Endothelial cell of umbilical vein (primary cell): ENCODE measurements around the gene CCL17. TPM values are rescaled to one million over a fixed set of nuclear protein-coding genes. Genes with fewer than 3 reads are reported as not detected.

Source experiments
- BruUV-seq: library from RNA; stranded (reverse); fragments of 400-500 nt; replicated peaks from 2 replicates; lab custom pipeline; 2021; lab: Mats Ljungman, UMichigan
- CTCF ChIA-PET: fragments of 300-600, 350-600 bp; sonication (Branson Sonifier 250); formaldehyde crosslinking; loops from one replicate; lab custom pipeline; 2021; ENCODE audit warnings: antibody characterized with exemption, inconsistent platforms; lab: Charles Lee
- POLR2A ChIA-PET: fragments of 300-600, 350-600 bp; sonication (Branson Sonifier 250); formaldehyde crosslinking; loops from one replicate; lab custom pipeline; 2021; ENCODE audit warnings: antibody characterized with exemption, inconsistent platforms; lab: Charles Lee
- DNase-seq: peaks from one replicate; pipeline ENCODE4 v3.0.0-alpha.2; 2011; ENCODE audit warnings: low read depth, low spot score
- FAIRE-seq: peaks from 2 replicates; lab custom pipeline; 2011; peaks lifted over from hg19 to GRCh38; lab: Jason Lieb, UNC
- H2AFZ ChIP-seq: 2 replicates; pipeline ENCODE4 v1.6.0; 2012; ENCODE audit warnings: low read depth, low read length, control low read depth, inconsistent platforms
- H3K27ac ChIP-seq: 2 replicates; pipeline ENCODE4 v1.5.1; 2011; ENCODE audit warnings: low read depth, mild to moderate bottlenecking, control low read depth, low read length, moderate library complexity; ENCODE audit not compliant: insufficient read depth
- H3K27me3 ChIP-seq, 2 experiments: 2 replicates each; pipeline versions ENCODE4 v1.6.0 to v1.6.1; 2011; ENCODE audit warnings: low read length in 2 of 2, mixed read lengths in 1 of 2; ENCODE audit not compliant: control insufficient read depth in 2 of 2, insufficient read depth in 2 of 2
- H3K36me3 ChIP-seq, 2 experiments: 2 replicates in 1 of 2; 3 replicates in 1 of 2; pipeline ENCODE4 v1.5.1; 2011; ENCODE audit warnings: low read length in 2 of 2, mild to moderate bottlenecking in 1 of 2, moderate library complexity in 1 of 2; ENCODE audit not compliant: control insufficient read depth in 2 of 2, insufficient read depth in 2 of 2; ENCODE audit errors: extremely low read depth in 1 of 2
- H3K4me1 ChIP-seq: 3 replicates; pipeline ENCODE4 v1.5.1; 2011; ENCODE audit warnings: mild to moderate bottlenecking, low read length; ENCODE audit not compliant: control insufficient read depth, insufficient read depth; ENCODE audit errors: extremely low read depth
- H3K4me2 ChIP-seq: 2 replicates; pipeline ENCODE4 v1.6.1; 2011; ENCODE audit warnings: low read length, control low read depth, mixed read lengths; ENCODE audit not compliant: insufficient read depth
- H3K4me3 ChIP-seq, 3 experiments: fragments of 200-600 bp in 1 of 3; sonication (generic), shearing (Covaris generic) in 1 of 3; replicated peaks in 1 of 3; 2 replicates each; pipeline ENCODE4 v1.5.1; 2011 to 2016; ENCODE audit warnings: control low read depth in 3 of 3, low read length in 3 of 3, mild to moderate bottlenecking in 2 of 3, inconsistent platforms in 1 of 3, low read depth in 1 of 3, moderate library complexity in 1 of 3; ENCODE audit not compliant: insufficient read depth in 1 of 3
- H3K79me2 ChIP-seq: 2 replicates; pipeline ENCODE4 v1.6.0; 2012; ENCODE audit warnings: low read length, inconsistent platforms; ENCODE audit not compliant: control insufficient read depth, insufficient read depth
- H3K9ac ChIP-seq: replicated peaks from 2 replicates; pipeline ENCODE3; 2011; ENCODE audit warnings: low read length, control low read depth; ENCODE audit not compliant: insufficient read depth; ENCODE audit errors: extremely low read depth
- H3K9me1 ChIP-seq: replicated peaks from 3 replicates; pipeline ENCODE4 v1.6.0; 2011; ENCODE audit warnings: mild to moderate bottlenecking, low read length; ENCODE audit not compliant: control insufficient read depth, insufficient read depth; ENCODE audit errors: extremely low read depth
- H3K9me3 ChIP-seq: replicated peaks from 2 replicates; pipeline ENCODE4 v1.5.1; 2012; ENCODE audit warnings: low read length, inconsistent platforms; ENCODE audit not compliant: control insufficient read depth, insufficient read depth
- H4K20me1 ChIP-seq: replicated peaks from 2 replicates; pipeline ENCODE3; 2011; ENCODE audit warnings: mild to moderate bottlenecking, low read length; ENCODE audit not compliant: control insufficient read depth, insufficient read depth; ENCODE audit errors: extremely low read depth
- GATA2 ChIP-seq: IDR thresholded peaks from 2 replicates; pipeline ENCODE4 v1.7.0; 2011; ENCODE audit warnings: low read depth, mild to moderate bottlenecking, moderate library complexity, mixed read lengths, low read length; ENCODE audit not compliant: insufficient read length, insufficient read depth
- JUN ChIP-seq: IDR thresholded peaks from 2 replicates; pipeline ENCODE4 v1.6.1; 2011; ENCODE audit warnings: borderline replicate concordance, low read depth; ENCODE audit not compliant: insufficient read length, insufficient read depth
- MYC ChIP-seq: IDR thresholded peaks from one replicate; pipeline ENCODE4 v1.6.1; 2011; ENCODE audit warnings: mild to moderate bottlenecking, low read depth, low read length
- POLR2A ChIP-seq: IDR thresholded peaks from 2 replicates; pipeline ENCODE4 v1.6.1; 2012; ENCODE audit warnings: low read depth, mild to moderate bottlenecking, control low read depth, low read length
- POLR2AphosphoS5 ChIP-seq: IDR thresholded peaks from 2 replicates; pipeline ENCODE4 v1.6.1; 2012; ENCODE audit warnings: low read depth, mild to moderate bottlenecking, control low read depth, low read length, moderate library complexity; ENCODE audit not compliant: insufficient read depth
- dilution Hi-C: fragments of 300-500 bp; cut with MboI; formaldehyde crosslinking; loops from one replicate; pipeline ENCODE4 v1.15.0; 2019; ENCODE audit warnings: low sequenced_read_pairs; ENCODE audit not compliant: extremely low pct_ligation_motif_present
- intact Hi-C: fragments of 100-400 bp; cut with micrococcal nuclease; formaldehyde crosslinking; loops from one replicate; pipeline ENCODE4 v1.10.0; 2022
- polyA plus RNA-seq, 4 experiments: library from polyadenylated mRNA; depleted of rRNA in 3 of 4; stranded (reverse) in 3 of 4; unstranded in 1 of 4; fragments of >200 nt; gene quantifications; 2 replicates each; pipeline versions ENCODE4 v1.2.1 to v1.2.3, GENCODE V29; 2011 to 2012; ENCODE audit warnings: missing spikeins in 1 of 4
- total RNA-seq: library from RNA; stranded (reverse); gene quantifications from 2 replicates; pipeline ENCODE4 v1.2.3, GENCODE V29; 2021
- TF ChIP-seq, protein P1 (sequence below): IDR thresholded peaks from 2 replicates; pipeline ENCODE4 v1.6.1; 2011; ENCODE audit not compliant: insufficient read depth, insufficient read length
- TF ChIP-seq, protein P2 (sequence below), 2 donors: IDR thresholded peaks; 1 replicate in 1 of 2; 2 replicates in 1 of 2; pipeline ENCODE4 v1.5.1; 2011; ENCODE audit warnings: low read length in 2 of 2, mild to moderate bottlenecking in 2 of 2, moderate library complexity in 2 of 2, control low read depth in 1 of 2, inconsistent platforms in 1 of 2, low read depth in 1 of 2; ENCODE audit not compliant: insufficient read depth in 1 of 2; ENCODE audit errors: extremely low read depth in 1 of 2

Gene CCL17
- total and polyA plus RNA-seq, 2 donors (not counting 3 experiments of a cell fraction or from before 2014, with no cell fraction given): not detected

DNA sequence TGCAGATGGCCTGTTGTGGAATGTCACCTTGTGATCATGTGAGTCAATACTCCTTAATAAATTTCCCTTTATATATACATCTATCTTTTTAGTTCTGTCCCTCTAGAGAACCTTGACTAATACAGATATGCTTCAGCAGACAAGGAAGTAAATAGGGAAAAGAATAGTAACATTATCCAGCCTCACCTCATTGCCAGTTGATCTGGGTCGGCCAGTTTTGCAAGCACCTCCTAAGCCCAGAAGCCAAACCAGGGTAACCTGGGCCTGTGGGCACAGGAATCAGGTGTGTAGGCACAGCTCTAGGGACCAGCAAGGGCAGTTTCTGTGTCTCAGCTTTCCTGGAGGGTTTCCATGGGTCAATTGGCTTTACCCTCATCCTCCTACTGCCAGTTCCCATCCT, 11.9 kb upstream of the CCL17 start:
- no peak for FAIRE-seq

DNA sequence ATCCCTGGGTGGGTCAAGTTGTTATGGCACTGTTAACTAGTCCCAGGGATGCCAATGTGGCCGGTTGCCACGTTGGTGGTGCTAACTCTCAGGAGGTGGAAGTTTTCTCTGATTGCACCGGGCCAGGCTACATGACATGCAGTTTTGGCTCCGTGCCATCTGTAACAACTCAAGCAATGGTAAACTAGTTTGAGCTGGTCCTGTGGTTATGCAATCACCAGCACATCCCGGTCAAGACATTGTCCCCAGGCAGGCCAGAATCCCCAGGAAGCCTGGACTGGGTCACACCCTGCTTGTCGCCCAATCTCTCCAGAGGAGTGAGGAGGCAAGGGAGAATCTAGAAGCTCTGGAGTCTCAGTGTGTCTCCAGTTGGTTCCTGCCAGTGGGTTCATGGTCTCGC, 10.1 kb upstream of the CCL17 start:
- dilution Hi-C loops: no loop called here
- no peaks in the 10 kb centered on the region for H3K36me3 ChIP-seq
- TF ChIP-seq GATA2: no peak
- TF ChIP-seq, protein P1, sequence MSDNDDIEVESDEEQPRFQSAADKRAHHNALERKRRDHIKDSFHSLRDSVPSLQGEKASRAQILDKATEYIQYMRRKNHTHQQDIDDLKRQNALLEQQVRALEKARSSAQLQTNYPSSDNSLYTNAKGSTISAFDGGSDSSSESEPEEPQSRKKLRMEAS: no peak
- TF ChIP-seq, protein P2, sequence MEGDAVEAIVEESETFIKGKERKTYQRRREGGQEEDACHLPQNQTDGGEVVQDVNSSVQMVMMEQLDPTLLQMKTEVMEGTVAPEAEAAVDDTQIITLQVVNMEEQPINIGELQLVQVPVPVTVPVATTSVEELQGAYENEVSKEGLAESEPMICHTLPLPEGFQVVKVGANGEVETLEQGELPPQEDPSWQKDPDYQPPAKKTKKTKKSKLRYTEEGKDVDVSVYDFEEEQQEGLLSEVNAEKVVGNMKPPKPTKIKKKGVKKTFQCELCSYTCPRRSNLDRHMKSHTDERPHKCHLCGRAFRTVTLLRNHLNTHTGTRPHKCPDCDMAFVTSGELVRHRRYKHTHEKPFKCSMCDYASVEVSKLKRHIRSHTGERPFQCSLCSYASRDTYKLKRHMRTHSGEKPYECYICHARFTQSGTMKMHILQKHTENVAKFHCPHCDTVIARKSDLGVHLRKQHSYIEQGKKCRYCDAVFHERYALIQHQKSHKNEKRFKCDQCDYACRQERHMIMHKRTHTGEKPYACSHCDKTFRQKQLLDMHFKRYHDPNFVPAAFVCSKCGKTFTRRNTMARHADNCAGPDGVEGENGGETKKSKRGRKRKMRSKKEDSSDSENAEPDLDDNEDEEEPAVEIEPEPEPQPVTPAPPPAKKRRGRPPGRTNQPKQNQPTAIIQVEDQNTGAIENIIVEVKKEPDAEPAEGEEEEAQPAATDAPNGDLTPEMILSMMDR (IDR thresholded peaks at IDR 0.05; ENCODE audit: extremely low read depth in 1 of 2, insufficient read depth in 1 of 2, low read depth in 1 of 2, low read length in 2 of 2): no peak
- no peak for TF ChIP-seq JUN
- TF ChIP-seq MYC: no peak
- TF ChIP-seq POLR2AphosphoS5: no peak
- TF ChIP-seq POLR2A: no peak
- no peak overlapping the region for H3K9ac ChIP-seq
- no peaks in the 10 kb centered on the region for H4K20me1 ChIP-seq
- no peak overlapping the region for H3K4me3 ChIP-seq
- no peak overlapping the region for H3K4me2 ChIP-seq
- no peak overlapping the region for H3K27ac ChIP-seq
- H3K9me3 ChIP-seq: no peaks in the 10 kb centered on the region
- no peak for DNase-seq
- FAIRE-seq: no peak
- BruUV-seq: no TSS peak
- peaks cover 2 to 6% of the 10 kb centered on the region in 2 experiments for H3K27me3 ChIP-seq
- H3K4me1 ChIP-seq: peaks cover 6% of the 10 kb centered on the region
- intact Hi-C loops: no loop called here
- ChIA-PET CTCF (interaction anchor here (1.1 kb wide), 1 partner anchor 22 kb away, joined by 4 read pairs; no protein-coding TSS in a partner anchor), POLR2A (no interaction called here)
- no peaks in the 10 kb centered on the region for H3K9me1 ChIP-seq
- H3K79me2 ChIP-seq: no peaks in the 10 kb centered on the region
- no peak overlapping the region for H2AFZ ChIP-seq

More for the DNA sequence above, 11.9 kb upstream of the CCL17 start:
- no peaks in the 10 kb centered on the region for H3K9me1 ChIP-seq
- H3K27ac ChIP-seq: no peak overlapping the region
- H3K4me2 ChIP-seq: no peak overlapping the region
- peaks cover 4 to 6% of the 10 kb centered on the region in 2 experiments for H3K27me3 ChIP-seq
- intact Hi-C loops (no loop called here), dilution Hi-C loops (no loop called here)
- H2AFZ ChIP-seq: no peak overlapping the region
- ChIA-PET CTCF (no interaction called here), POLR2A (no interaction called here)
- no peak overlapping the region for H3K9ac ChIP-seq
- TF ChIP-seq GATA2 (no peak), POLR2AphosphoS5 (no peak), JUN (no peak), MYC (no peak)
- TF ChIP-seq, protein P2 (IDR thresholded peaks at IDR 0.05; ENCODE audit: extremely low read depth in 1 of 2, insufficient read depth in 1 of 2, low read depth in 1 of 2, low read length in 2 of 2): no peak
- H3K79me2 ChIP-seq: no peaks in the 10 kb centered on the region
- DNase-seq: no peak
- H3K4me3 ChIP-seq: no peak overlapping the region
- H3K36me3 ChIP-seq: no peaks in the 10 kb centered on the region
- H3K4me1 ChIP-seq: peaks cover 12% of the 10 kb centered on the region
- no peaks in the 10 kb centered on the region for H3K9me3 ChIP-seq
- no peaks in the 10 kb centered on the region for H4K20me1 ChIP-seq
- BruUV-seq: no TSS peak
